ENCODE data around the gene ZNF695. TPM values are rescaled to one million over a fixed set of nuclear protein-coding genes. Genes with fewer than 3 reads are reported as not detected.
A peak's percentile ranks its signal among the peaks of the same experiment; 100 is the strongest.

Gene ZNF695
- total and polyA plus RNA-seq, 9 of the 15 experiments (the other 6 are each of a cell fraction or from before 2014, with no cell fraction given), result 8.7 to 15.2 (median 10.9) TPM

GRCh38 chr1:246959944-246960693 is 47.7 kb downstream of the ZNF695 start (continued):
- TF ChIP-seq ZNF395 (CRISPR knock-in tag; IDR thresholded peaks at IDR 0.05) (no peak), TBP (optimal IDR thresholded peaks at IDR 0.05; ENCODE audit: low read depth, low read length) (no peak), EZH2 (IDR thresholded peaks at IDR 0.05; ENCODE audit: borderline replicate concordance, low read depth, low read length) (no peak), DPF2 (IDR thresholded peaks at IDR 0.05) (peak; percentile 23; the same call in 1 of the 2 replicates), ZNF24 (IDR thresholded peaks at IDR 0.05) (no peak), SP2 (IDR thresholded peaks at IDR 0.05; ENCODE audit: extremely low read depth, low read depth, low read length, poor library complexity, severe bottlenecking) (no peak), ZNF263 (CRISPR knock-in tag; IDR thresholded peaks at IDR 0.05; ENCODE audit: borderline replicate concordance) (no peak), ZNF589 (CRISPR knock-in tag; IDR thresholded peaks at IDR 0.05; ENCODE audit: low read depth) (no peak), MCM7 (IDR thresholded peaks at IDR 0.05) (no peak), ZNF778 (CRISPR knock-in tag; IDR thresholded peaks at IDR 0.05) (no peak), SIN3B (IDR thresholded peaks at IDR 0.05; ENCODE audit: low read depth) (no peak), MEIS2 (IDR thresholded peaks at IDR 0.05; ENCODE audit: partially characterized antibody) (peak; percentile 82), TGIF2 (CRISPR knock-in tag; IDR thresholded peaks at IDR 0.05) (no peak), ILF3 (IDR thresholded peaks at IDR 0.05; ENCODE audit: borderline replicate concordance) (no peak), ZBTB49 (CRISPR knock-in tag; IDR thresholded peaks at IDR 0.05; ENCODE audit: borderline replicate concordance) (no peak), HMG20B (CRISPR knock-in tag; IDR thresholded peaks at IDR 0.05) (no peak), SMARCB1 (IDR thresholded peaks at IDR 0.05; ENCODE audit: insufficient read length, low read depth) (no peak), ZNF253 (CRISPR knock-in tag; conservative IDR thresholded peaks at IDR 0.05) (no peak), HLTF (IDR thresholded peaks at IDR 0.05) (no peak), BRCA1 (IDR thresholded peaks at IDR 0.05) (no peak), BRCA1 (CRISPR knock-in tag; IDR thresholded peaks at IDR 0.05) (no peak), CSDE1 (IDR thresholded peaks at IDR 0.05) (no peak), ETV1 (tag; conservative IDR thresholded peaks at IDR 0.05; ENCODE audit: low read depth) (no peak), GATAD2B (IDR thresholded peaks at IDR 0.05; ENCODE audit: borderline replicate concordance) (no peak), SAFB2 (IDR thresholded peaks at IDR 0.05; ENCODE audit: borderline replicate concordance, low read depth, low read length, severe bottlenecking) (no peak), FUS (optimal IDR thresholded peaks at IDR 0.05; ENCODE audit: low read depth, low read length) (no peak), KDM4B (IDR thresholded peaks at IDR 0.05; ENCODE audit: borderline replicate concordance in 2 of 2, low read depth in 1 of 2) (no peak), NUFIP1 (IDR thresholded peaks at IDR 0.05; ENCODE audit: partially characterized antibody) (no peak), NR2C1 (IDR thresholded peaks at IDR 0.05) (no peak), NR2C1 (tag; IDR thresholded peaks at IDR 0.05) (no peak)

Measured in K562 (cell line).